Pancreas (tissue), 10 donors: ENCODE measurements around the gene AHNAK. TPM values are rescaled to one million over a fixed set of nuclear protein-coding genes. Genes with fewer than 3 reads are reported as not detected.
"Not testable (repeated sequence)": the region's sequence is repeated elsewhere in the genome, so short reads cannot be mapped to it uniquely, and the experiment has no call there.

Experiments used
- ATAC-seq, 4 donors: fragments of 200-7000 bp; cut with Tn5 transposase; one replicate each; pipeline versions ENCODE4 v1.8.0 to v1.9.1; 2020; ENCODE audit warnings: mild to moderate bottlenecking in 4 of 4, moderate library complexity in 4 of 4
- DNase-seq, 6 donors: peaks; one replicate each; pipeline ENCODE4 v3.0.0-alpha.2; 2020
- FAIRE-seq: peaks from 2 replicates; lab custom pipeline; 2012; peaks lifted over from hg19 to GRCh38; lab: Jason Lieb, UNC
- H3K27ac ChIP-seq, 4 donors: fragments of 200-600 bp; sonication (generic); 1 replicate in 3 of 4; 2 replicates in 1 of 4; pipeline versions ENCODE4 v1.5.0 to v1.8.0; 2020
- H3K27me3 ChIP-seq, 4 donors: fragments of 200-600 bp; one replicate each; pipeline ENCODE4 v1.8.0; 2021
- H3K36me3 ChIP-seq, 3 donors: fragments of 200-600 bp; sonication (generic) in 1 of 3; one replicate each; pipeline versions ENCODE4 v1.5.0 to v1.8.0; 2020 to 2021
- H3K4me1 ChIP-seq, 3 donors: fragments of 200-600 bp; one replicate each; pipeline ENCODE4 v1.8.0; 2021
- H3K4me3 ChIP-seq, 4 donors: fragments of 200-600 bp; sonication (generic) in 2 of 4; one replicate each; pipeline versions ENCODE4 v1.5.0 to v1.8.0; 2020 to 2021
- H3K9me3 ChIP-seq, 4 donors: fragments of 200-600 bp; one replicate each; pipeline ENCODE4 v1.8.0; 2021
- CTCF ChIP-seq, 4 donors: fragments of 200-600 bp; sonication (generic) in 3 of 4; IDR thresholded peaks; one replicate each; pipeline versions ENCODE4 v1.5.0 to v1.8.0; 2021; ENCODE audit warnings: antibody characterized with exemption in 4 of 4
- WGBS, 2 donors: extraction: QIAGEN DNeasy Blood & Tissue Kit; methylation state at CpG; one replicate each; pipeline ENCODE4 v1.1.7; 2013; 5-methylcytosine and 5-hydroxymethylcytosine counted together
- intact Hi-C, 3 donors: fragments of 100-400 bp; cut with DNase I; formaldehyde crosslinking; loops; one replicate each; pipeline versions ENCODE4 v1.11.1 to v1.14.2; 2022
- polyA plus RNA-seq, 2 donors: library from polyadenylated mRNA; stranded (reverse); fragments of 200-250 nt; gene quantifications; one replicate each; pipeline ENCODE4 v1.2.3, GENCODE V29; 2013
- total RNA-seq, 6 donors: library from RNA; stranded (reverse); fragmentation: NEBNext Ultra II Directional in 4 of 6; extraction: Animal tissue kit (Norgen Biotek cat#: 25700) in 4 of 6; gene quantifications; one replicate each; pipeline versions ENCODE4 v1.2.1 to v1.2.4, GENCODE V29; 2021 to 2023
- donor health status: healthy with polysubstance abuse.
- donor health status: DM: no; HTN: no; CAD: no; lungs with moderate emphysema.
- donor health status: DM: no; HTN: no; CAD: no.
- donor health status: control.
- donor health status: control.
- donor health status: Bipolar disorder and iron deficiency.
- donor health status: DM: yes; HTN: yes; CAD: no.
- donor health status: DM: no; HTN: no; CAD: no.
- donor health status: DM: no; HTN: no; CAD: no.
- donor health status: DM: yes; HTN: yes; CAD: no.

AHNAK gene
- total and polyA plus RNA-seq, 8 donors = 18.7 to 163 (median 66.8) TPM

- WGBS, 2 donors = 89% methylated on average over 15 of the region's 15 CpGs
- Histone ChIP-seq H3K4me1 (no peaks in the 10 kb centered on the region), H3K36me3 (no peaks in the 10 kb centered on the region), H3K27me3 (no peaks in the 10 kb centered on the region), H3K4me3 (no peak overlapping the region), H3K27ac (no peak overlapping the region), H3K9me3 (no peaks in the 10 kb centered on the region)
- intact Hi-C loops = no loop called here
- no peak for DNase-seq
- ATAC-seq = no peak
- FAIRE-seq = no peak
- no peak for TF ChIP-seq CTCF (IDR thresholded peaks at IDR 0.05)
Observed at GRCh38 chr11:62450543-62451240, 95.9 kb downstream of the AHNAK start.

- H3K4me1 ChIP-seq, ATAC-seq, H3K9me3 ChIP-seq, H3K27me3 ChIP-seq, FAIRE-seq, H3K4me3 ChIP-seq, DNase-seq, H3K27ac ChIP-seq, H3K36me3 ChIP-seq, intact Hi-C loops: not testable (repeated sequence)
- WGBS, 2 donors = 80 to 86% methylated on average over 7 of the region's 7 CpGs
Observed at GRCh38 chr11:62449912-62450311, 96.7 kb downstream of the AHNAK start.

GRCh38 chr11:62449451-62449851 lies 97.2 kb downstream of the AHNAK start:
- no peaks in the 10 kb centered on the region for H3K36me3 ChIP-seq
- peaks cover 0 to 5% (median 4%) of the 10 kb centered on the region in 3 donors for H3K4me1 ChIP-seq
- no peaks in the 10 kb centered on the region for H3K9me3 ChIP-seq
- no peak for TF ChIP-seq CTCF (IDR thresholded peaks at IDR 0.05)
- peak; percentile 38 to 64 (median 45) for ATAC-seq
- H3K27ac ChIP-seq = no peak overlapping the region
- intact Hi-C loops = no loop called here
- FAIRE-seq = no peak
- DNase-seq = peak in 2 of 6 donors; percentile 34 to 36
- 47 to 52% methylated on average over 9 of the region's 9 CpGs for WGBS, 2 donors
- no peaks in the 10 kb centered on the region for H3K27me3 ChIP-seq
- no peak overlapping the region for H3K4me3 ChIP-seq

DNA sequence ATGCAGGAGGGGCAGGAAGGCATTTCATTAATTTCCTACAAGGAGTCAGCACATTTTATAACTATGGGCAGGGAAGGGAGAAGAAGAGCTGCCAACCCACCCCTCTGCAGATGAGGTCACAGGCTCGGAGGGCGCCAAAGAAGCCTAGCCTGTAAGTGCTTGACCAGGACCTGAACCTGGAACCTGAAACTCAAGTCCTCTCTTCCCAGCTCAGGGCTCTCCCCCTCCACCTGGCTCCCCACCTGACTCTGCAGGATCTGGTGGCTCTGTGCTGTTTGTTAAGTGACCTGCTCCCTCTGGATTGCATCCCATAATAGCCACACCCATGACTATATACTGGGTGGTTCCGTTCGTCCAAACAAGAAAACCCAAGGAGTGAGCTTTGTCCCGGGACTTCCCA lies 100.5 kb downstream of the AHNAK start:
- TF ChIP-seq CTCF (IDR thresholded peaks at IDR 0.05) = no peak
- DNase-seq (no peak), ATAC-seq (no peak), FAIRE-seq (no peak)
- intact Hi-C loops = no loop called here
- H3K4me3 ChIP-seq = no peak overlapping the region
- no peaks in the 10 kb centered on the region for H3K27me3 ChIP-seq
- peaks cover 0 to 5% (median 4%) of the 10 kb centered on the region in 3 donors for H3K4me1 ChIP-seq
- no peaks in the 10 kb centered on the region for H3K36me3 ChIP-seq
- H3K27ac ChIP-seq = no peak overlapping the region
- no peaks in the 10 kb centered on the region for H3K9me3 ChIP-seq
- WGBS, 2 donors = 67 to 77% methylated on average over 5 of the region's 5 CpGs

- WGBS, 2 donors = 42 to 52% methylated on average over 5 of the region's 5 CpGs
- Histone ChIP-seq H3K27me3 (no peaks in the 10 kb centered on the region), H3K4me3 (no peak overlapping the region), H3K36me3 (no peaks in the 10 kb centered on the region), H3K4me1 (peaks cover 0 to 5% (median 4%) of the 10 kb centered on the region in 3 donors), H3K9me3 (no peaks in the 10 kb centered on the region), H3K27ac (peak overlapping the region in 3 of 4 donors; percentile 10 to 58 (median 55))
- FAIRE-seq = peak; percentile 73
- ATAC-seq = peak; percentile 28 to 51 (median 36)
- intact Hi-C loops = no loop called here
- TF ChIP-seq CTCF (IDR thresholded peaks at IDR 0.05) = no peak
- DNase-seq = peak in 1 of 6 donors; percentile 31
Observed at GRCh38 chr11:62445314-62445740, 101.3 kb downstream of the AHNAK start.
